GM12878 (cell line): ENCODE data around the gene CP. TPM values are rescaled to one million over a fixed set of nuclear protein-coding genes. Genes with fewer than 3 reads are reported as not detected.

Experiments
- ASH2L ChIP-seq: fragments of 300-600, 200-600 bp; sonication (generic); IDR thresholded peaks from 2 replicates; pipeline ENCODE4 v1.6.1; 2017; ENCODE audit warnings: low read depth, mild to moderate bottlenecking, borderline replicate concordance
- BMI1 ChIP-seq: fragments of 450-650 bp; IDR thresholded peaks from 2 replicates; pipeline ENCODE4 v1.6.1; 2016; ENCODE audit warnings: mild to moderate bottlenecking, moderate library complexity, borderline replicate concordance
- BRCA1 ChIP-seq: IDR thresholded peaks from 2 replicates; pipeline ENCODE4 v1.6.1; 2011; ENCODE audit warnings: low read depth, low read length, improper control_type of control experiment
- CBFB ChIP-seq: IDR thresholded peaks from 2 replicates; pipeline ENCODE4 v1.6.1; 2016; ENCODE audit warnings: antibody characterized with exemption, low read depth
- CHD1 ChIP-seq: IDR thresholded peaks from 2 replicates; pipeline ENCODE4 v1.6.1; 2012; ENCODE audit warnings: low read depth, low read length, improper control_type of control experiment
- CHD4 ChIP-seq: fragments of 200-600 bp; sonication (generic); IDR thresholded peaks from 2 replicates; pipeline ENCODE4 v1.6.1; 2016; ENCODE audit warnings: mild to moderate bottlenecking
- HDAC6 ChIP-seq: fragments of 200-600 bp; sonication (generic); IDR thresholded peaks from one replicate; pipeline ENCODE4 v1.8.0; 2017; ENCODE audit warnings: antibody characterized with exemption; ENCODE audit not compliant: unreplicated experiment
- IKZF2 ChIP-seq, 2 experiments: fragments of 450-650 bp; IDR thresholded peaks; 2 replicates each; pipeline ENCODE4 v1.6.1; 2017; ENCODE audit warnings: mild to moderate bottlenecking in 2 of 2, moderate library complexity in 2 of 2
- NBN ChIP-seq: fragments of 450-650 bp; IDR thresholded peaks from 2 replicates; pipeline ENCODE4 v1.6.1; 2016
- NR2C2 ChIP-seq: IDR thresholded peaks from 2 replicates; pipeline ENCODE4 v1.6.1; 2011; ENCODE audit warnings: borderline replicate concordance, low read depth; ENCODE audit not compliant: control insufficient read depth, insufficient read length
- PAX8 ChIP-seq: fragments of 450-650 bp; IDR thresholded peaks from 2 replicates; pipeline ENCODE4 v1.6.1; 2017; ENCODE audit warnings: mild to moderate bottlenecking, moderate library complexity
- PML ChIP-seq: IDR thresholded peaks from 2 replicates; pipeline ENCODE4 v1.6.1; 2012; ENCODE audit warnings: low read length, inconsistent platforms
- POU2F2 ChIP-seq: IDR thresholded peaks from 3 replicates; pipeline ENCODE4 v1.6.1; 2011; ENCODE audit warnings: low read depth, mild to moderate bottlenecking, low read length, borderline replicate concordance
- SIN3A ChIP-seq: IDR thresholded peaks from 2 replicates; pipeline ENCODE4 v1.6.1; 2012; ENCODE audit warnings: low read depth, low read length, improper control_type of control experiment
- SIX5 ChIP-seq: IDR thresholded peaks from 2 replicates; pipeline ENCODE4 v1.6.1; 2011; ENCODE audit warnings: mild to moderate bottlenecking, low read depth, low read length, moderate library complexity; ENCODE audit not compliant: severe bottlenecking
- STAT1 ChIP-seq: fragments of 450-650 bp; conservative IDR thresholded peaks from 2 replicates; pipeline ENCODE4 v1.6.1; 2014; ENCODE audit warnings: antibody characterized with exemption, mild to moderate bottlenecking
- STAT3 ChIP-seq: IDR thresholded peaks from 2 replicates; pipeline ENCODE4 v1.6.1; 2011; ENCODE audit warnings: low read depth, low read length, improper control_type of control experiment
- TAF1 ChIP-seq: IDR thresholded peaks from 2 replicates; pipeline ENCODE4 v1.6.1; 2011; ENCODE audit warnings: mild to moderate bottlenecking, low read depth, low read length, borderline replicate concordance
- TARDBP ChIP-seq: IDR thresholded peaks from 2 replicates; pipeline ENCODE4 v1.6.1; 2016; ENCODE audit warnings: borderline replicate concordance
- ZNF622 ChIP-seq: fragments of 450-650 bp; IDR thresholded peaks from 2 replicates; pipeline ENCODE4 v1.6.1; 2017; ENCODE audit warnings: mild to moderate bottlenecking, inconsistent platforms
- polyA plus RNA-seq, 11 experiments: library from polyadenylated mRNA; depleted of rRNA in 4 of 11; unstranded in 6 of 11; stranded (reverse) in 5 of 11; fragments of >200 nt; fragmentation: Nextera tagmentation in 4 of 11; fragmentation: Illumina TruSeq in 1 of 11; extraction: Ambion mirVana in 4 of 11; extraction: Trizol in 1 of 11; gene quantifications; 1 replicate in 1 of 11; 2 replicates in 10 of 11; pipeline versions ENCODE4 v1.2.1 to v1.2.3, GENCODE V29; 2011 to 2016; ENCODE audit warnings: inconsistent platforms in 2 of 11, missing spikeins in 2 of 11, low read depth in 1 of 11
- total RNA-seq, 4 experiments: library from RNA; depleted of rRNA in 3 of 4; stranded (reverse); fragments of >200 nt in 3 of 4; fragmentation: Illumina TruSeq in 1 of 4; extraction: Trizol in 1 of 4; gene quantifications; 2 replicates each; pipeline versions ENCODE4 v1.2.1 to v1.2.3, GENCODE V29; 2013 to 2021
- TF ChIP-seq, protein P1 (sequence below): fragments of 450-650 bp; IDR thresholded peaks from 2 replicates; pipeline ENCODE4 v1.6.1; 2016; ENCODE audit warnings: mild to moderate bottlenecking, moderate library complexity, borderline replicate concordance
- TF ChIP-seq, protein P2 (sequence below): fragments of 450-650 bp; IDR thresholded peaks from 2 replicates; pipeline ENCODE4 v1.6.1; 2018; ENCODE audit warnings: borderline replicate concordance, mild to moderate bottlenecking; ENCODE audit not compliant: partially characterized antibody
- TF ChIP-seq, protein P3 (sequence below): IDR thresholded peaks from 2 replicates; pipeline ENCODE4 v1.6.1; 2011; ENCODE audit warnings: low read depth, mild to moderate bottlenecking, low read length, moderate library complexity, borderline replicate concordance; ENCODE audit errors: extremely low read depth
- TF ChIP-seq, protein P4 (sequence below): IDR thresholded peaks from 2 replicates; pipeline ENCODE4 v1.6.1; 2011; ENCODE audit warnings: low read depth, low read length, improper control_type of control experiment, borderline replicate concordance
- TF ChIP-seq, protein P5 (sequence below): fragments of 450-650 bp; IDR thresholded peaks from 2 replicates; pipeline ENCODE4 v1.6.1; 2016; ENCODE audit warnings: mild to moderate bottlenecking

CP gene
- total and polyA plus RNA-seq, 10 of the 15 experiments (the other 5 are each of a cell fraction or from before 2014, with no cell fraction given), result 0.14 to 1.2 (median 0.30) TPM; not detected in 6

DNA sequence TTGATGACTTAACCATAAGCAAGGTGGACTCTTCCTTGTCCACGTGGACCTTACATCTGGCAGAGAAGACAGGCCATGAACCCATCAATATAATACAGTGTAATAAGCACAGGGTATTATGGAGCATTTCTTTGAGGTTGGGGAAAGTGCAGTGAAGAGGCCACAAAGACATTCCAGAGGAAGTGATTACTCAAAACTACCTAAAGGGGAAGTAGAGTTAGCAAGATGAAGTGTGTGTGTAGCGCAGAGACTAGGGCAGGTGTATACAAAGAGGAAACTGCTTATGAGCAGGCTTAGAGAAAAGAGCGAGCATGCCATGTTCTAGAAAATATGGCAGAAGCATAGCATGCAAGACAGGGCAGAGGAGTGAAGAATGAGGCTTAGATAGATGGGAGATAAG is 17.9 kb downstream of the CP start (continued):
- TF ChIP-seq, protein P1, sequence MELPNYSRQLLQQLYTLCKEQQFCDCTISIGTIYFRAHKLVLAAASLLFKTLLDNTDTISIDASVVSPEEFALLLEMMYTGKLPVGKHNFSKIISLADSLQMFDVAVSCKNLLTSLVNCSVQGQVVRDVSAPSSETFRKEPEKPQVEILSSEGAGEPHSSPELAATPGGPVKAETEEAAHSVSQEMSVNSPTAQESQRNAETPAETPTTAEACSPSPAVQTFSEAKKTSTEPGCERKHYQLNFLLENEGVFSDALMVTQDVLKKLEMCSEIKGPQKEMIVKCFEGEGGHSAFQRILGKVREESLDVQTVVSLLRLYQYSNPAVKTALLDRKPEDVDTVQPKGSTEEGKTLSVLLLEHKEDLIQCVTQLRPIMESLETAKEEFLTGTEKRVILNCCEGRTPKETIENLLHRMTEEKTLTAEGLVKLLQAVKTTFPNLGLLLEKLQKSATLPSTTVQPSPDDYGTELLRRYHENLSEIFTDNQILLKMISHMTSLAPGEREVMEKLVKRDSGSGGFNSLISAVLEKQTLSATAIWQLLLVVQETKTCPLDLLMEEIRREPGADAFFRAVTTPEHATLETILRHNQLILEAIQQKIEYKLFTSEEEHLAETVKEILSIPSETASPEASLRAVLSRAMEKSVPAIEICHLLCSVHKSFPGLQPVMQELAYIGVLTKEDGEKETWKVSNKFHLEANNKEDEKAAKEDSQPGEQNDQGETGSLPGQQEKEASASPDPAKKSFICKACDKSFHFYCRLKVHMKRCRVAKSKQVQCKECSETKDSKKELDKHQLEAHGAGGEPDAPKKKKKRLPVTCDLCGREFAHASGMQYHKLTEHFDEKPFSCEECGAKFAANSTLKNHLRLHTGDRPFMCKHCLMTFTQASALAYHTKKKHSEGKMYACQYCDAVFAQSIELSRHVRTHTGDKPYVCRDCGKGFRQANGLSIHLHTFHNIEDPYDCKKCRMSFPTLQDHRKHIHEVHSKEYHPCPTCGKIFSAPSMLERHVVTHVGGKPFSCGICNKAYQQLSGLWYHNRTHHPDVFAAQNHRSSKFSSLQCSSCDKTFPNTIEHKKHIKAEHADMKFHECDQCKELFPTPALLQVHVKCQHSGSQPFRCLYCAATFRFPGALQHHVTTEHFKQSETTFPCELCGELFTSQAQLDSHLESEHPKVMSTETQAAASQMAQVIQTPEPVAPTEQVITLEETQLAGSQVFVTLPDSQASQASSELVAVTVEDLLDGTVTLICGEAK, result no peak
- no peak for TF ChIP-seq PML
- TF ChIP-seq POU2F2, result no peak
- TF ChIP-seq BRCA1, result no peak
- no peak for TF ChIP-seq SIX5
- TF ChIP-seq ZNF622, result no peak
- TF ChIP-seq ASH2L, result no peak
- TF ChIP-seq NBN, result no peak
- no peak for TF ChIP-seq TAF1
- TF ChIP-seq SIN3A, result no peak
- TF ChIP-seq STAT3, result no peak
- TF ChIP-seq BMI1, result no peak
- TF ChIP-seq, protein P2, sequence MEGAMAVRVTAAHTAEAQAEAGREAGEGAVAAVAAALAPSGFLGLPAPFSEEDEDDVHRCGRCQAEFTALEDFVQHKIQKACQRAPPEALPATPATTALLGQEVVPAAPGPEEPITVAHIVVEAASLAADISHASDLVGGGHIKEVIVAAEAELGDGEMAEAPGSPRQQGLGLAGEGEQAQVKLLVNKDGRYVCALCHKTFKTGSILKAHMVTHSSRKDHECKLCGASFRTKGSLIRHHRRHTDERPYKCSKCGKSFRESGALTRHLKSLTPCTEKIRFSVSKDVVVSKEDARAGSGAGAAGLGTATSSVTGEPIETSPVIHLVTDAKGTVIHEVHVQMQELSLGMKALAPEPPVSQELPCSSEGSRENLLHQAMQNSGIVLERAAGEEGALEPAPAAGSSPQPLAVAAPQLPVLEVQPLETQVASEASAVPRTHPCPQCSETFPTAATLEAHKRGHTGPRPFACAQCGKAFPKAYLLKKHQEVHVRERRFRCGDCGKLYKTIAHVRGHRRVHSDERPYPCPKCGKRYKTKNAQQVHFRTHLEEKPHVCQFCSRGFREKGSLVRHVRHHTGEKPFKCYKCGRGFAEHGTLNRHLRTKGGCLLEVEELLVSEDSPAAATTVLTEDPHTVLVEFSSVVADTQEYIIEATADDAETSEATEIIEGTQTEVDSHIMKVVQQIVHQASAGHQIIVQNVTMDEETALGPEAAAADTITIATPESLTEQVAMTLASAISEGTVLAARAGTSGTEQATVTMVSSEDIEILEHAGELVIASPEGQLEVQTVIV, result no peak
- TF ChIP-seq IKZF2 (IDR thresholded peaks at IDR 0.05), result peak; percentile 50 to 62
- TF ChIP-seq CBFB, result 0 out of 2 replicates have a peak, but pooled peaks have one; percentile 28
- no peak for TF ChIP-seq PAX8
- TF ChIP-seq, protein P3, sequence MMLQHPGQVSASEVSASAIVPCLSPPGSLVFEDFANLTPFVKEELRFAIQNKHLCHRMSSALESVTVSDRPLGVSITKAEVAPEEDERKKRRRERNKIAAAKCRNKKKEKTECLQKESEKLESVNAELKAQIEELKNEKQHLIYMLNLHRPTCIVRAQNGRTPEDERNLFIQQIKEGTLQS, result no peak
- TF ChIP-seq CHD1, result no peak
- no peak for TF ChIP-seq TARDBP
- TF ChIP-seq, protein P4, sequence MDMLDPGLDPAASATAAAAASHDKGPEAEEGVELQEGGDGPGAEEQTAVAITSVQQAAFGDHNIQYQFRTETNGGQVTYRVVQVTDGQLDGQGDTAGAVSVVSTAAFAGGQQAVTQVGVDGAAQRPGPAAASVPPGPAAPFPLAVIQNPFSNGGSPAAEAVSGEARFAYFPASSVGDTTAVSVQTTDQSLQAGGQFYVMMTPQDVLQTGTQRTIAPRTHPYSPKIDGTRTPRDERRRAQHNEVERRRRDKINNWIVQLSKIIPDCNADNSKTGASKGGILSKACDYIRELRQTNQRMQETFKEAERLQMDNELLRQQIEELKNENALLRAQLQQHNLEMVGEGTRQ, result no peak
- TF ChIP-seq HDAC6, result no peak
- no peak for TF ChIP-seq CHD4
- TF ChIP-seq NR2C2, result no peak
- TF ChIP-seq STAT1, result no peak
- TF ChIP-seq, protein P5, sequence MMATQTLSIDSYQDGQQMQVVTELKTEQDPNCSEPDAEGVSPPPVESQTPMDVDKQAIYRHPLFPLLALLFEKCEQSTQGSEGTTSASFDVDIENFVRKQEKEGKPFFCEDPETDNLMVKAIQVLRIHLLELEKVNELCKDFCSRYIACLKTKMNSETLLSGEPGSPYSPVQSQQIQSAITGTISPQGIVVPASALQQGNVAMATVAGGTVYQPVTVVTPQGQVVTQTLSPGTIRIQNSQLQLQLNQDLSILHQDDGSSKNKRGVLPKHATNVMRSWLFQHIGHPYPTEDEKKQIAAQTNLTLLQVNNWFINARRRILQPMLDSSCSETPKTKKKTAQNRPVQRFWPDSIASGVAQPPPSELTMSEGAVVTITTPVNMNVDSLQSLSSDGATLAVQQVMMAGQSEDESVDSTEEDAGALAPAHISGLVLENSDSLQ, result no peak
